ENCODE results near the gene ZC3H18.

DNA sequence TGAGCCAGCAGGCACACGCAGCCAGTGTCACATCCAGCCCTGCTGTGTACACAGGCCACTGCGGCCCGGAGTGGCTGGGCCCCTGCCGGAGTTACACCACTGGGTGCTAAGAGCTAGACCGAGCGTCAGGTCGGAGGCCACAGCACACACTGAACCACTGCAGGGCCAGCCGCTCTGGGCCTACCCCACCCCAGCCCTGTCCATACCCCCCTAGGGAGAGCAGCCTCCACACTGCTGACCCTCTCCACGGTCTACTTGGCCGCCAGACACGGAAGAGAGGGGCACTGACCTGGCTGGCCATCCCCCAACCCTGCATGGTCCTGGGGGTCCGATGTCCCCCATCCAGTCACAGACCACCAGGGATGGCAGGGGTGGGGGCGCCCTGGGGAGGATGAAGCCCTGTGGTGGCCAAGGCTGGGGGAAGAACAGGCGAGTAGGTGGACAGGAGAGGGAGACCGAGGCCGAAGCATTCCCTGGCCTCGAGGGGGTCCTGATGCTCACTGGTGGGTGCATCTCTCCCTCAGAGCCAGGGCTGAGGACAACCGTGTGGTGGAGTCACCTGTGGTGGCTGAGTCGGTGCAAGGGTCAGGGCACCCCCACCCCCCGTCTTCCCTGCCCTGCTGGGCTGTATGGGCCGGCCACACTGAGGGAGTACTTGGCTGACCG lies 34.9 kb upstream of the ZC3H18 start:
- TF ChIP-seq CTCF (IDR thresholded peaks at IDR 0.05) (no peak), POLR2A (IDR thresholded peaks at IDR 0.05) (no peak), EP300 (IDR thresholded peaks at IDR 0.05) (no peak)

All from ovary (tissue), 3 donors.